ENCODE results near the gene RAB1B.
"Not testable (repeated sequence)": the region's sequence is repeated elsewhere in the genome, so short reads cannot be mapped to it uniquely, and the experiment has no call there.

The RAB1B gene

GRCh38 chr11:66239511-66239910 lies 28.9 kb upstream of the RAB1B start:
- DNase-seq (ENCODE audit: low spot score): no peak
- no peak for FAIRE-seq

GRCh38 chr11:66239998-66240780 lies 28.2 kb upstream of the RAB1B start:
- no peak for FAIRE-seq
- DNase-seq (ENCODE audit: low spot score): no peak

- DNase-seq (ENCODE audit: low spot score) (no peak), FAIRE-seq (no peak)
Measured at GRCh38 chr11:66240781-66241136, 27.7 kb upstream of the RAB1B start.

- DNase-seq (ENCODE audit: low spot score) (no peak), FAIRE-seq (no peak)
Measured at GRCh38 chr11:66242095-66242765, 26.2 kb upstream of the RAB1B start.

- DNase-seq (ENCODE audit: low spot score) (no peak), FAIRE-seq (no peak)
Measured at GRCh38 chr11:66243782-66244535, 24.5 kb upstream of the RAB1B start.

GRCh38 chr11:66247295-66247694 lies 21.1 kb upstream of the RAB1B start:
- FAIRE-seq: no peak
- DNase-seq (ENCODE audit: low spot score): no peak

- FAIRE-seq: no peak
Measured at GRCh38 chr11:66247801-66248200, 20.6 kb upstream of the RAB1B start.

GRCh38 chr11:66248903-66249302 lies 19.5 kb upstream of the RAB1B start:
- no peak for FAIRE-seq
- DNase-seq (ENCODE audit: low spot score): no peak

More at GRCh38 chr11:66247801-66248200, 20.6 kb upstream of the RAB1B start:
- no peak for DNase-seq (ENCODE audit: low spot score)

GRCh38 chr11:66251809-66252208 lies 16.6 kb upstream of the RAB1B start:
- DNase-seq (ENCODE audit: low spot score) (no peak), FAIRE-seq (no peak)

GRCh38 chr11:66253081-66253480 lies 15.4 kb upstream of the RAB1B start:
- DNase-seq (ENCODE audit: low spot score); FAIRE-seq: not testable (repeated sequence)

- FAIRE-seq (no peak), DNase-seq (ENCODE audit: low spot score) (no peak)
Measured at GRCh38 chr11:66258473-66258893, 10.0 kb upstream of the RAB1B start.

GRCh38 chr11:66259225-66259624 lies 9.2 kb upstream of the RAB1B start:
- FAIRE-seq (no peak), DNase-seq (ENCODE audit: low spot score) (no peak)

- FAIRE-seq (no peak), DNase-seq (ENCODE audit: low spot score) (no peak)
Measured at GRCh38 chr11:66259956-66260355, 8.5 kb upstream of the RAB1B start.

- no peak for FAIRE-seq
- no peak for DNase-seq (ENCODE audit: low spot score)
Measured at GRCh38 chr11:66261578-66261977, 6.9 kb upstream of the RAB1B start.

GRCh38 chr11:66262191-66262590 lies 6.2 kb upstream of the RAB1B start:
- DNase-seq (ENCODE audit: low spot score): no peak
- FAIRE-seq: no peak

- no peak for FAIRE-seq
- no peak for DNase-seq (ENCODE audit: low spot score)
Measured at GRCh38 chr11:66262696-66263095, 5.7 kb upstream of the RAB1B start.

GRCh38 chr11:66263231-66263630 lies 5.2 kb upstream of the RAB1B start:
- no peak for FAIRE-seq

GRCh38 chr11:66263785-66264184 lies 4.7 kb upstream of the RAB1B start:
- DNase-seq (ENCODE audit: low spot score) (no peak), FAIRE-seq (no peak)

More at GRCh38 chr11:66263231-66263630, 5.2 kb upstream of the RAB1B start:
- DNase-seq (ENCODE audit: low spot score): no peak

- FAIRE-seq (no peak), DNase-seq (ENCODE audit: low spot score) (no peak)
Measured at GRCh38 chr11:66264383-66264782, 4.1 kb upstream of the RAB1B start.

GRCh38 chr11:66264914-66265313 lies 3.5 kb upstream of the RAB1B start:
- FAIRE-seq (no peak), DNase-seq (ENCODE audit: low spot score) (no peak)

GRCh38 chr11:66265531-66266377 lies 2.7 kb upstream of the RAB1B start:
- DNase-seq (ENCODE audit: low spot score) (no peak), FAIRE-seq (no peak)

Data from RCC 7860 (cell line).